Neural progenitor cell (in vitro differentiated cells): Measurements from ENCODE around the gene SLC34A1.

Experiments
- CTCF ChIP-seq: fragments of 200-600 bp; sonication (generic); IDR thresholded peaks from 2 replicates; pipeline ENCODE4 v1.5.1; 2017; ENCODE audit warnings: antibody characterized with exemption, mild to moderate bottlenecking
- EZH2 ChIP-seq: fragments of 200-600 bp; sonication (generic); IDR thresholded peaks from 2 replicates; pipeline ENCODE4 v1.6.1; 2017; ENCODE audit warnings: antibody characterized with exemption, mild to moderate bottlenecking, moderate library complexity
- EZH2phosphoT487 ChIP-seq: fragments of 200-600 bp; sonication (generic); IDR thresholded peaks from 2 replicates; pipeline ENCODE4 v1.6.1; 2017; ENCODE audit warnings: antibody characterized with exemption

DNA sequence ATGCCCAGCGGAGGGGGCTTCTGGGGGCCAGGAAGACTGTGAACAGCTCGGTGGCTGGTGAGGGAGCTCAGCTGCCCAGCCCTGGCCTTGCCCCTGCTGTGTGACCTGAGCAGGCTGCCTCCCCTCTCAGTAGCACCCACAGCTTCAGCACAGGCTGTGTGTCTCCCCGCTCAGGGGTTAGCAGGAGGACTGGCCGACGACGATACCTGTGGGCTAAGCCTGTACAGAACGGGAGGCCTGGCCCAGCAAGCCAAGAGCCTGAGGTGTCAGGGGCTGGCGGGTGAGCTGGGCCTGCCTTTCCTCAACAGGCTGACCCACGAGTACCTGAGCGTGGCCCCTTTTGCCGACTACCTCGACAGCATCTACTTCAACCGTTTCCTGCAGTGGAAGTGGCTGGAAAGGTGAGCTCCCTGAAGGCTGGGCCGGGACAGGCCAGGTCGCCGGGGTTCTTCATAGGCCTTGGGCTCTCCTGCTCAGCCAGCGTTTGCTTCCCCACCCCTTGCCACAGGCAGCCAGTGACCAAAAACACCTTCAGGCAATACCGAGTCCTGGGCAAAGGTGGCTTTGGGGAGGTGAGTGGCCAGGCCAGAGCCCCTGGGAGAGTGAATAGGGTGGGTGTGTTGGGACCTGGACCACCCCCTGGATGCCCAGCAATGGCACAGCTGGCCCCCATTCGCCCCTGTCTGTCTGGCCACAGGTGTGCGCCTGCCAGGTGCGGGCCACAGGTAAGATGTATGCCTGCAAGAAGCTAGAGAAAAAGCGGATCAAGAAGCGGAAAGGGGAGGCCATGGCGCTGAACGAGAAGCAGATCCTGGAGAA lies 48.8 kb downstream of the SLC34A1 start:
- no peak for TF ChIP-seq CTCF
- TF ChIP-seq EZH2: no peak
- no peak for TF ChIP-seq EZH2phosphoT487
